Retina (tissue), 1 donor: ENCODE results near the gene SFMBT1.

Source experiments
- DNase-seq: peaks from one replicate; pipeline ENCODE4 v3.0.0-alpha.2; 2016

The SFMBT1 gene

DNA sequence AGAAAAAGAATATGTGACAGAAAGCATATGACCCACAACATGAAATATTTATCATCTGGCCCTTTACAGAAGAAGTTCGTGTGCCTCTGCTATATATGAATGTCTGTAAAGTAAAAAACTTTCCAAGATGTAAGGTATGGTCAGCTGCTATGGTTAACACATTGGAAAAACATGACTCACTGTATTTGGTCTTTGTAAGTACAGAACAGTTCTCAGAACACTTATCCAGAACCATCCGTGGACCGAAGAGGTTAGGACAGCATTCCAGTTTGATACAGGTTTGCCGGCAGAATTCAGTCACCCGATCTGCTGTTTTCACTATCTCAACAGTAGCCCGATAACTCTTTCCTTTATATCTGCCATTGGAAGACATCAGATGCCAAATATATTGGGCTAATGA, 135.1 kb downstream of the SFMBT1 start:
- DNase-seq: no peak

GRCh38 chr3:52907497-52907896, 138.4 kb downstream of the SFMBT1 start:
- DNase-seq: no peak

- DNase-seq: no peak
Measured at GRCh38 chr3:52904552-52904951, 141.3 kb downstream of the SFMBT1 start.

- DNase-seq: no peak
Measured at GRCh38 chr3:52904000-52904399, 141.9 kb downstream of the SFMBT1 start.

- DNase-seq: peak; percentile 73
Measured at GRCh38 chr3:52897130-52898122, 148.4 kb downstream of the SFMBT1 start, which contains the start of gene STIMATE. Gene STIMATE, minus strand, starts transcription at chr3:52897548. Its CDS starts 98 bp downstream, at chr3:52897450.

DNA sequence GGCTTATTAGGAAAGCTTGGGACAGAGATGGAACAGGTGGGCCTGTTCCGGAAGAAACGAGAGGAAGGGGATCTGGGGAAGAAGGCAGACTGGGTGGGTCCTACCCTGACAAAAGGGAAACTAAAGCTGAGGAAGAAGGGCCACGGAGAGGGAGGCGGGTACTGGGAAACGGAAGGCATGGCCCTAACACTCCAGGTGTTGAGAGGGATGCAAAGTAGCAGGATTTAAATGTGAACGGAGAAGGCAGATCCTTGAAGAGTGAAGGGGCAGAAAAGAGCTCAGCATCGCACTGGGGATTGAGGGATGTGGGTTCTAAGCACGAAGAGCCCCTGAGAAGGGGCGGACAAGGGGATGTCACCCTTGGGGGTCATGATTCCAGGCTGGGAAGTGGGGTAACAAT, 149.3 kb downstream of the SFMBT1 start:
- no peak for DNase-seq

DNA sequence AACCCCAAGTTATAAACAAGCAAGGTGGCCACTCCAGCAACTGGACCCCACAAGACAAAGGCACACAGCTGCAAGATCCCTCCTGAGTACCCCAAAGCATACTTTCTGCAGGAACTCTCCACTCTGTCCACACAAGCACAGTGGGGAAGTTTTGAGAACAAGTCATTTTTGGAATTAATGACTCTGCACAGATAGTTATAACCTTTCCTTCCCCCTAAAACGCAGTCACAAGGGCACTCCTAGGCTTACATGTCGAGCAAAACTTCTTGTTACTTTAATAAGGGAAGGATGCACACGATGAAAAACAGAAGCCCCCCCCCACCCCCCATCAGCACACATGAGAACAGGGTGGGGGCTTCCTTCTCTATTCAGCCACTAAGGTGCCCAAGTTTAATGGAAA, 149.7 kb downstream of the SFMBT1 start:
- DNase-seq: peak; percentile 5

DNA sequence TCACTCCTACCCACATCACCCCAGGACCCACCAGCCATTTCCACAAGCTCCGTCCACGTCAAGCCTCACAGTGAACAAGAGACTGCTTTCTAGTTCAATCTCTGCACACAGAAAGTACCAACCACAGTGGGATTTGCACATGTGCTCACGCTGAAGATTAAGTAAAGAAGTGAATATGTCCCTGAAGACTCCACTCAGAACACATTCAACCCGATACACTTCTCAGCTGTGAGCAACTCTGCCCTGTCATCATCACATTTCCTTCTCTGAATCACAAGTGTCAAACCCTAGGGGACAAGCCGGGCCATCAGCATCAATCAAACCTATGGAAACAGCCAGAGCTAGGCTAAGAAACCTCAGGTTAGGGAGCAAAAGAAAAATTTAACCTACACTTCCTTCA, 150.5 kb downstream of the SFMBT1 start:
- DNase-seq: peak; percentile 15

DNA sequence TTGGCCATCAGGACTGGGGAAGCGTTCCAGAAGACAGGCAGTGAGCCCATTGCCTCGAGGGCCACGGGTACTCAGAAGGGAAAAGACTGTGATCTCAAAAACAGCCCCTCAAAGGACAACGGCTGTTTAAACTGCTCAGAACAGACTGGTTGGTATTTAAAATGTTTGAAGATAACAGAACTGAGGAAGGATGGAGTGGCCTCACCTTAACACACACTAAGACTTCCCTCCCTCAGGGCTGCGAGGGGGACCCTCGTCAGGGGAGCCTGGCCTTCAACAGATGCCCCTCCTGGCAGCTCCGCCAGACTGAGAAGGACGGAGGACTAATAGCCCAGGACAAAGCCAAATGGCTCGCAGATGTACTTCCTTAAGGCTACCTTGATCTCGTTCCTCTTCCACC, 151.1 kb downstream of the SFMBT1 start:
- no peak for DNase-seq

DNA sequence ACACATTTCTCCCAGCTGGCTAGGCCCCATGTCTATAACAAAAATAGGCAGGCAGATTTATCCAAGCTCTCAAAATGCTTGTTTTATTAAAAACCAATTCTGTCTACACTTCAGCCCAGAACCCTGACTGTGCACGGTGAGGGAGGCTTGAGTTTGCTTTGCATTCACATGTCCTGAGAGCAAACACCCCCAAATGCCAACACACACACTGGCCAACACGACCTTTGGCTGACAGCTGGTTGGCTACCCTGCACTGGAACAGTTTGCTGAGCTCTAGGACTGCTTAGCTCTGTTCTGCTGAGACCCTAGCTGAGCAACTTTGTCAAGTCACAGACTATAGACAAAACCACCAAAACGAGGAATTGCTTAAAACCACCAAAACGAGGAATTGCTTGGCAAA, 152.2 kb downstream of the SFMBT1 start:
- no peak for DNase-seq

DNA sequence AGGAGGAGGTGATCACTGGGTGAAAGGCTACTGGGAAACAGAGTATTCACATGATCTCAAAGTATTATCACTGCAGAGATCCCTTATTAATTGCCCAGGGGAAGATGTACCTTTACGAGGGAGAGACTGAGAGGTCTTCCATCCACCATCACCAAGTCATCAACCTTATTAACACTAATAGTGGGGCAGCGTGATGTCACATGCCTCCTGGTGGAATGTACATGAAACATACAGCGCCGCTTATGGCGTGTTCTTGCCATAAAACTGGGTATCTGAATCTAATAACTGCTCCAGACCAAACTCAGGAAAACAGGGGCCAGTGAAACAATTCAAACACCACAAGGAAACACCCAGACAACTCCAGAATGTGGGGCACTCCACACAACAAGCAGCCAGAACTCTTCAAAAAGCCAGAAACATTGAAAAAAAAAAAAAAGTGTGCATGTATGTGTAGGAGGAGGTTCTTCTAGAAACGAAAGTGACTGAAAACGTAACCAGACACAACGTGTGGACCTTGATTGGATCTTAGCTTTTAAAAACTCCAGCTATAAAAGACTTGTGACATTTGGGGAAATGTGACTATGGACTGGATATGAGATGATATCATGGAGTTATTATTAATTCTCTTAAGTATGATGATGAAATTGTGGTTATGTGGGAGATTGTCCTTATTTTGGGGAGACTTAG, 153.1 kb downstream of the SFMBT1 start:
- DNase-seq: no peak

DNA sequence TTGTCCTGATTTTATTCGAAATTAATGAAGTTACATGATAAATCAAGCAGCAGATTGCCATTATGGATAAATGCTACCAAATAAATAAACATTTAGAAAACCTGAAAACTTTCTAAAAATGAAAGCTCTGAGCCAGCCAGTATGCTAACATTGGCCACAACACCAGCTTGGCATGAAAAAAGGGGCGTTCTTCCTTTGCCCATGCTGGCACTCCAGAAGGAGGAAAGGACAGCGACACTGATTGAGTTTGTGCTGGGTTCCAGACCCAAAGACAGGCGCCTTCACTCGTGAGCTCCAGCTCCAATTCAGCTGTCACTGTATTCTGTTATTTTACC, 153.6 kb downstream of the SFMBT1 start:
- no peak for DNase-seq

DNA sequence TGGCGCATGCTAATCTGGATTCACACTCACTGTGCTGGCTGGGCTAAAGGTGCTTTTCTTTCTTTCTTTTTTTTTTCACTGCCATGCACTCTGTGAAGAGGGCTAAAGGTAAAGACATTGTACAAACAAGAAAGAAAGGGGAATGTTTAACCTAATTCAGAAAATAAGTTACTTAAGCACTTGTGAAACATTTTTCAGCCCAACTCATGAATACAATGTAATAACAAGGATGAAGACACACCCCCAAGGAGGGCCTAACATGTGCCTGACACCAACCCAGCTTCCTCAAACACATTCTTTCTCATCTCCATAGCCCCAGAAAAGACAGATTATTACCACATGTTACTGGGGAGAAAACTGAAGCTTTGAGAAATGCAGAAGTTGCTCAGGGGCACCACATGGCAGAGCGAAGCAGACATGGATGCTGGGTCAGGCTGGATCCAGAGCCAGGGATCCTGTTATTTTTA, 154.2 kb downstream of the SFMBT1 start:
- DNase-seq: no peak

DNA sequence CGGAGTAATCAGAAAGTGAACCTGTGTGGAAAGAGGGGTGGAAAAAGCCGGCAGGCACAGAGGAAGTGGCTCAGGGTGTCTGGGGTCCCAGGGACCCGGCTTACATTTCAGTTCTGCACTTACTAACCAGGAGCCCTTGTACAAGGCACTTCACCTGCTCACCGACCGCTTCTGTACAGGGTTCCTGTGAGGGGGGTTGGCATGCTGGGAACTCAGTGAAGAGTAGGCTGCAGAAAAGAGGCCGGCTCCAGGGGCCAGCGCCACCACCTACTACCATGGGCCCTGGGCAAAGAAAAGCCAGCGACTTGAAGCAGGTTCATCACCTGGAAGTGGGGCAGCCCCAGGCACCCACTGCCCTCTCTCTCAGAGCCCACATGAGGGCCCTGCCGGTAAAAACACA, 154.7 kb downstream of the SFMBT1 start:
- DNase-seq: no peak

GRCh38 chr3:52890735-52891134, 155.1 kb downstream of the SFMBT1 start:
- DNase-seq: no peak

- DNase-seq: no peak
Measured at GRCh38 chr3:52889901-52890300, 156.0 kb downstream of the SFMBT1 start.

- no peak for DNase-seq
Measured at GRCh38 chr3:52887166-52887565, 158.7 kb downstream of the SFMBT1 start.

DNA sequence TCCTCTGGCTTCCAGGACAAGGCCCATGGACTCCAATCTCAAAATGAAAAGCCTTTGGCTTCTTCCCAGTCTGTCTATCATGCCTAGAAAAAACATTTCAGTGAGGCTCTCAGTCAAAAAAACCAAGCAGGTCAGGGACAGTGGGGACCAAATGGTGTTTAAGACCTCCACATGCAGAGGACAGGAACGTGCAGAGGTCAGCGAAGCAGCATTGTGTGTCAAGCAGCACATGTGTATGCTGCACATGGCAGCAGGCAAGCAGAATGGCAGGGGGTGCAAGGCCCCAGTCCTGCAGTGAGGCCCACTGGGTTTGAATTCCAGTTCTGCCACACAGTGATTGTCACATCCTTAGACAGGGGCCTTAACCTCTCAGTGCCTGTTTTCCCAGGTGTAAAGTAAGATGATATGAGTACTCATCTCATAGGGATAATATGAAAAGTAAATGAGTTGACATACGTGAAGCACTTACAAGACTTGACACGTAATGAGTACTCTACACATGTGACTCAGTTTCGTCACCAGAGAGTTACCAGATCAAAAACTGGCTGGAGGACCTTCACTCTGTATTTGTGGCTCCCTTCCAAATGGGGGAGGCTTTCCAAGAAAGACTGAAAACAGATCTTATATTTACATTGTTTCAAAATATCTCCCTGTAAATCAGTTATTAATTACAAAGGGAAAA, 159.7 kb downstream of the SFMBT1 start:
- DNase-seq: no peak

GRCh38 chr3:52882377-52882776, 163.5 kb downstream of the SFMBT1 start:
- no peak for DNase-seq

GRCh38 chr3:52881871-52882270, 164.0 kb downstream of the SFMBT1 start:
- no peak for DNase-seq

GRCh38 chr3:52880474-52880873, 165.4 kb downstream of the SFMBT1 start:
- DNase-seq: no peak

GRCh38 chr3:52880047-52880446, 165.8 kb downstream of the SFMBT1 start:
- DNase-seq: no peak

DNA sequence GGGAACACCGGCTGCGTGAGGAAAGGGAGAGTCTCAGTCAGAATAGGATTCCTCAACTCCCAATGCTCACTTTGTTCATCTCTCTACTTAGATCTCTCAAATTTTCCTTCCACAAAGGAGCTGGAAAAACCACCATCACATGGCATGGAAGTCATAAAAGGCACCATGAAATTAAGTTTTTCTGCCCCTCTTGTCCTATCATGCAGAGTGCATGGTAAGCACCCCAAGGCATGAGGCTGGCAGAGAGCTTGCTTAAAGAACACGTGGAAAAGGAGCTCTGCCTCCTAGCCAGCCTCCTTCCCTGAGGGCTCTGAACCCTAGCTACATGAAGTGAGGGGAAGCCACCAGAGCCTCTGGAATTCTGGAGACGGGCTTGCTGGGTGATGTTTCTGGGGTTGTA, 166.3 kb downstream of the SFMBT1 start:
- DNase-seq: no peak
